ENCODE measurements around the gene ART4.

Gene ART4

DNA sequence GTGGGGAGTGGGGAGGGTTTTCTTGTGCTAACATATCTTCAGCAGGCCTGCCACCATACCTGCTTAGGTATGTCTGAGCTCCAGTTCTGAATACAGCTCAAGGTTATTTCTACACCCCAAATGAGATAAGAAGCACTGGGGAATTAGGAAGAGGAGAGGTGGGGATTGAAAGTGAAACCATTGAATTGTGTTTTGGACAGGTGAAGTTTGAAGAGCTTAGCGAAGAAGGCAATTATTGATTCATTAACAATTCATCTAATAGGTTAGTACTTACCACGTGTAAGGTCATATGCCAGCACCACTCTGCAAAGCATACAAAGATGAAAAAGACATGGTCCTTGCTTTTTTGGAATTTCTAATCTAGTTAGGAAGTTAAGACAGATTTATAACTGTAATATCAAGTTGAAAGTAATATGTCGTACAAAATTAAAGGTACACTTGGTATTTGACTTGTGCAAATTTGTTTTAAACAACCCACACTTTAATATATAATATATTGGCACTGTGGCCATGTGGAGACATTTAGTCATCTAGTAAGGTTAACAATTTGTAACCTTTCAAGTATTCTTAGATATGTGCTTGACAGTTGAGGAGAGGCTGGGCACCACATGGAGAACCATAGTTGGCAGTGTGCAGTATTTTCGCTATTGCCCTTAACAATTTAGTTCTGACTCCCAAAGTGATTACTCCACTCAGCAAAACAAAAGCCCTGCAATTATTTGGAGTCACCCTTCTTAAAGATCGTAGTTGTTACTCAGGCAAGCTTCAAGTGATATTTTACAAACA is 33.0 kb downstream of the ART4 start:
- no peak for DNase-seq

DNA sequence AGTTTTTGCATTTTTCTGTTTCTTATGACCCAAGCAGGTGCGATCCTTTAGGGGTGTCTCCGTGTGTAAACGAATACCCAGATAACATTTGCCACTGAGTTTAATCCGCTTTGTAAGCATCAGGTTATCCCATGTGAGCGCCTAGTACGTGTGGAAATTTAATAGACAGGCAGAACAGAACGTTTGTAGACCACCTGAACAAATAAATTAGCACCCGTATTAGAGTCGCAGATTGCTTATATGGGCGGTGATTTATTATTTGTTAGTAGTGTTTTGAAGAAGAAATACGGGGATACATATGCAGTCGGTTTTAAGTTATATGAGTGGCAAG is 39.5 kb downstream of the ART4 start:
- DNase-seq, result peak in 1 of 2 experiments; percentile 58

DNA sequence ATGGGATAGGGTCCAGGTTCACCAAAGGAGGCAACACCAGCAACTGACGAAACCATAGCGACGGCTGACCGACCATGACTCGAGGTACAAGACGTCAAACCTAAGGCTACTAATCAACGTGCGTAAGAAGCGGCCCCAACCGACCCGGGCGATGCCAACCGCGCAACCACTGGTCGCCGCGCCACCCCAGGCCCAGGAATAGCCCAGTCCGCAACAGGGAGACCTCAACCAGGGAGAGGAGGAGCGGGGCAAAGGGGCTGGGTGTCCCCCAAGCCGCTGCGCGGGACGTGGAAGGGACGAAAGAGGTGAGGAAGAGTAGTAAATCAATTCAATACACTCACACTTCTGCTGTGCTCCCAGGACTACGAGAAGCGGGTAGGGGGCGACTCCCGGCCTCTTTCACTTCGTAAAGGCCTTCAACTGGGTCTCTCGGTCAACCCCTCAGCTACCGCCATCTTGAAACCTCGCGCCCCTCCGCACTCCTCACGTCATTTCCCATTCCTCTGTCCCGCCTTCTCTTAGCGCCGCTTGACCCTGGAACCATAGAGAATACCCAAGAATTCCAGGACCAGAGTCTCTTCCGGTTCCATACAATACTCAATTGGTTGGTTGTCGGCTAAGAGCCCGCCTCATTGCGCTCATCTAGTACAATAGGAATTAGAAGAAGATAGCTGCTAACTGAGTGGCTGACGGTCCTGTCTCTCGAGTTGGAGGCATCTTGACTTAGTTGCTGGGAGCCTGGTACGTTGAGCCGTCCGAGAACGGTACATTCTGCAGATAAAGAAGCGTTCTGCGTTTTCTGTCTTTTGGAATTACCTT is 40.1 kb downstream of the ART4 start, which contains the start of the genes C12orf60 and WBP11:
Gene C12orf60, plus strand, starts transcription at position 660 of the 819 bp plus-strand sequence. CDS start 19,266 bp downstream, outside the sequence.
Gene WBP11, minus strand, starts transcription at position 468 of the 819 bp plus-strand sequence. CDS start 2,095 bp downstream, outside the sequence.
- DNase-seq, result peak; percentile 99

DNA sequence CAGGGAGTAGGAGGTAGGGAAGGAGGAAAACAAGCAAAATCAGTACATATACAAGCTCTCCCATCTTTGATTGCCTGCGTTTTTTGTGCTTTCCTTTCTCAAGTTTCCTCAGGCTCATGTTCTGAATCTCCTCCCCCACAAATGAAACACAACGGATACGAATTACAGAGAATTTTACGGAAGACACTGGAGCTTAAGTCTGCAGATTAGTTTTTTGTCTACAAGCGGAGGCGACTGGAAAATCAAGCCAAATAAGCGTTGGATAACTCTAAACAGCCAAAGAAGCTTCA is 40.7 kb downstream of the ART4 start:
- DNase-seq, result no peak

DNA sequence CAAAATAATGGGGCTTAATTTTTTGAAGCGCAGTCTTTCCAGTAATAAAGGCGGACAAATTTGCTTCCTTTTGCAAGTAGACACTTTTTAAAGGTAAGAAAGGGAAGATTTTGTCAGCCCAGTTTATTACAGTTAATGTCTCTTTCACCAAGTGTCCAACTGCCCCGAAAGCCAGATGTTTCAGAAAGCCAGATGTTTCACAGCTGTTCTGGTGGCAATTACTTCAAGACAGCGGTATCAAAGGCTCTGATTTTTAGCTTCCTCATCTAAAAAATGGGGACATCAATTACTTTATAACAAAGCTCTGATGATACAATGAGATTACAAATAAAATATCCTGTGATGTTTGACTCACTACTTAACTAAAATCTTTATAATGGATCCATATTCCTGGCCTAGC is 41.1 kb downstream of the ART4 start:
- no peak for DNase-seq

DNA sequence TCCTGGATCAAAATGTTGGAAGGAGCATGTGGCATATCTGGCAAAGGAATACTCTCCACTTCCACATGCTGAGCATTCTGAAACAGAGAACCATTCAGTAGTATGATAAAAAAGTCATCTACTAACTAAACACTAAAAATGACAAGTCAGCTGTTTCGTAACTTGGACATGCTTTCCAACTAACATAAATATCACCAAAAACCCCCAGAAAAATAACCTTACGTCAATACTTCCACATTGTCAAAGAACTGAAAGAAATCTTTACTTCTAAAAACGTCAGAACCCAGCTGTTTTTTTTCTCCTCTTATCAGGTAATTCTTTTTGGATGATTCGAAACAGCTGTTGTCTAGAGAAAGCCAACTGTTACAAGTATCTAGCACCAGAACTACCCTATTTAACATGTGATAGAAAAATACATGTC is 48.3 kb downstream of the ART4 start:
- DNase-seq, result no peak

DNA sequence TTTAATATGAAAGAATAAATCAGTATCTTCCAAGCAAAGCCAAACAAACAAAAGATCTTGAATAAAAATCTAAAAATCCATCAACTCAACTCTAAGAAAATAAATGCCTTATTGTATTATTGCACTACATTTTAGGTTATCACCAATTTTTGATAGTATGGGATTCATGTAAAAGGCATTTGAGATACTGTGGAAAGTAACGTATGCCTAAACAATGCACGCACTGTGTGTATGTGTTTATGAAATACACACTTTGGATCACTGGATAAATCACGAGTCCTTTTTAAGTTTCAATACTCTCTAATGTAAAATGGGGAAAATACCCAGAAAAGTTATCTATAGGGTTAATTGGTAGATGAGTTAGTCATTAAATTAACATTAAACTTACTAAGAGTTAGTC is 57.8 kb downstream of the ART4 start:
- DNase-seq, result no peak

DNA sequence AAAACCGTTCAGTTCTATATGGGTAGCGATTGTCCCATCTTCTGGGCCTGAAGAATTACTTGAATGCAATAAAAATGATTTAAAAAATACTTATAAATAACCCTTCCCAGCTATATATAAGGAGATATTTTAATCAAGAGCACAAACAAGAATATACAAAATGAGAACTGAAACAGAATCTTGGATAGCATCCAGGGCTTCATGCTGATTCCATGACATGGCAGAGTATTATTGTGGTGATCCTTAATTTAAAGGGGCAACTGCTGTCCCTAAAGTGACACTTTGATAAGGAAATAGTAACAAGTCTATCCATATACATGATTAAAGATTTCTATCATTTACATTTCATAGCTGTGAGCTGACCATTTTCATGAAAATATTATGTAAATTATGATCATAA is 58.9 kb downstream of the ART4 start:
- no peak for DNase-seq

DNA sequence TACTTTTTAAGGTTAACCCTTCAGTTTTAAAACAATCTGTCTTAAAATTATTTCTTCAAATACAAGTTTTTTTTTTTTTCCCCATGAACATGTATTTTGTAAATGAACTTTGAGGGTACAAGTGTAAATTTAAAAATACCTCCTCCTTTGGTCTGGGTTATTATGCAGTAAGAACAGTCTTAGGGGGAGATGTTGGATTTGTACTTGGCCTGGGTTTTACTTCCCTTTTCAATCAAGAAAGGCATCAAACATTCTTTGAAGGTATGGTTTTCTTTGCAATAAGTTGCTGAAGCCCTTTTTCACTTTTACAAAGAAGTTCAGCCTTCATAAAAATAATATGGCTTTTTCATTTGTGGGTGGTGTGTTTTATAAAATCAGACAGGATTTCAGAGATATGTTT is 60.6 kb downstream of the ART4 start:
- DNase-seq, result no peak

DNA sequence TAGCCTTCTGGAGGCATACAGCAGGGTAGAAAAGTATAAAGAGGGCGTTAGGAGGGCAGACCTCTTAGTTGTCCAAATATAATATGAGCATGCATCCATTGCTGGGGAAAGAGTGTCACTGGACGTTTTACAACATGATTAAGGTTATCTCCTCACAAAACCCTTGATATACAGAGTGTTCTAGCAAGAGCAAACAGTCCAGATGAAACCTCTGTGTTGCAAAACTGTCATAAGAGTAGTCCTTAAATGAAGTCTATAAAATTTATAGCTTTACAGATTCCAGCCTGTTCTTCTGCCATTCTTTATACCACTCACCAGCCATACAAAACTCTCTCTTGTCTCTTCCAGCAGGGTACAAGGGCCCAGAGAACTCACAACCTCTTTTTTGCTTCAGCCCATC is 61.8 kb downstream of the ART4 start:
- DNase-seq, result no peak

DNA sequence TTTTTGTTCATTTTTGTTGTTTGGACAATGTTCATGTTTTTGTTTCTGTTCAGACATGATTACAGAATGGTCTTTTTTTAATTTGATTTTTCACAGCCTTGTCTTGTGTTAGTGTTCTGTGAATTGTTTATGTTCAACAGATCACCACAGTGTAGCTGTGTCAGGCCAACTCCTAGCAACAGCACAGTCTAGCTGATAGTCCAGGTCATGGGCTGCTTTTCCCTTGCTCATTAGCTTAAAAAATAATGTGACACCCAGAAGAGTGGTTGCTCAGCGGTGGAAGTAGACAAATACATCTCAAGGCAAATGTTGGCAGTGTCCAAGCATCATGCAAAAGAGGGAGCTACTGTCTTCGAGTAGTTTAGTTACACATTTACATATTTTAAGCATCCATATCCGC is 62.5 kb downstream of the ART4 start:
- no peak for DNase-seq

DNA sequence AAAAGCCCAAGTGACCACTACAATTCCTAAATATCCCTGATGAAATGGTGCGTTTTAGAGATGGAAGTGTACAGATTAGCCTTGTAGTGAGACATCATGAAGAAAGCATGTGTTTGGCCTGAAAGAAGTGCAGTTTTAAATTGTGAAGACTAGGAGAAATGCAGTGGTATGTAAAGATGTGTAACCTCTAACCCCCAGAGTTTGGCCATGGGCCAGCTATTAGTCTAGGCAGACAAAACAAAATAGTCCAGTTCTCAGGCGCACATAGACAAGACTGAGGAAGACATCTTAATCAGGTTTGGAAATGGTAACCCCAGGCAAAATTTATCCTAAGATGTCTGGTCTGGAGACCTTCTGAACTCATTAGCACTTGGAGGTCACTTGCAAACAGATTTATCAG is 63.5 kb downstream of the ART4 start:
- DNase-seq, result no peak

DNA sequence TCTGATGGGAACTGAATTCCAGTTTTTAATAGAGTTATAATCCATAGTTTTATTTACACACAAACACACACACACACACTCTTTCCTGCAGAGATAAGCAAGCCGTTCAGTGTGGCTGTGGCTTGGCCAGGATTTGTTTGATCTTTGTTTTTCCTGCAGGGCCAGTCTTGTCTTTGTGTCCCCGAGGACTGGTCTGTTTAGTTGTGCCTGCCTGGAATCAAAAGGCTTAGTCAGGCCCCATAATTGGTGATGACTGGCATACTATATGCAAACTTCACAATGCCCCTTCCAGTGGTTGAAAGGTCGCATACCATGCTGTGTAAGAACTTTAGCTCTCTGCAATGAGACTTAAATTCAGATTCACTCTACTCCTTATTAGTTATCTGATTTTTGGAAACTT is 66.1 kb downstream of the ART4 start:
- DNase-seq, result peak; percentile 69 to 80

DNA sequence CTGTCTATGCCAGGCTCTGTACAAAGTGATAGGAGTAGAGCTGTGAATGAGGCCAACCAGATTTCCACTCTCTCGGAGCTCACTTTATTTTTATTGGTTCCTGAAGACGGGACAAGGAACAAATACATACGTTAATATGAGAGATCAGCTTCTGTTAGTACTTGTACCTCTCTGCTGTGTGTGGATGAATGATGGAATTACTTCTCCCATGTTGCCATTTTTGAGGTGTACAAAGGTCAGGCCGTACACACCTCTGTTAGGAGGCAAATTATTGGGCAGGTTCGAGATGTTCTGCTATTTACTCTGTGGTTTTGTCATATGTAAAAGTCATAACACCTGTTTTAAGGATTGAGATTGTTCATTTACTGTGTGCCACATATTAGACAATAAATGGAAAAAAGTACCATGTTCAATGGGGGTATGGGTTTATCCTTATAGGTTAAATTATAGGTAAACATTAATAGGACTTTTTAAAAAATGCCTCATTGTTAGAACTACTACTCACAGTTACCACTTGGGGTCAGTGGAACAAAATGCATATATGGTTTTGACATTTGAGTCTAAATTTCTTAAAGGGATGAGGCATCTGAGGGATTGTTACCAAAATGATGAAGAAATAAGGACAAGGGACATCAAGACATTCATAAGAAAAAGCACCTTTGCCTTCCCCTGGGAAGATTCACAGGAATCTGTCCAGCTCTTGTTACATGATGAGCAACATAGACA is 66.9 kb downstream of the ART4 start:
- no peak for DNase-seq

DNA sequence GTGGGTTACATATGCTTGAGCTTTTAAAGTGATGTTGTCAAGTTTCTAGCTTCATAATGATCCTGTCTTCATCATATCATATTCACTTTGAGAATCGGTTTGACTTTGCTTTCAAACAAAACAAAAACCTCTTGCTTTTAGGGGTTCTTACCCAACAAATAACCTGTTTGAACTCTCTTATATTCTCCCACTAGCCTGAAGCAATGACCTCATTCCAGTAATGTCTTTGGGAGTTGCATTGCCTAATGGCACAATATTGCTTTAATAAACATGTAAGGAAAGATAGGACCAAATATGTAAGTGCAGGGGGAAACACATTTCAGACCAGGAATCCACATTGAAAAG is 67.7 kb downstream of the ART4 start:
- no peak for DNase-seq
